ENCODE data around the gene NUP214.

The NUP214 gene

GRCh38 chr9:131282688-131283422 lies 157.5 kb downstream of the NUP214 start:
- CTCF ChIA-PET, result no interaction called here
- TF ChIP-seq FOXM1 (IDR thresholded peaks at IDR 0.05; ENCODE audit: borderline replicate concordance) (no peak), L3MBTL2 (conservative IDR thresholded peaks at IDR 0.05) (no peak), PKNOX1 (IDR thresholded peaks at IDR 0.05) (no peak), SUZ12 (IDR thresholded peaks at IDR 0.05) (no peak), NFRKB (IDR thresholded peaks at IDR 0.05) (no peak), CTBP1 (IDR thresholded peaks at IDR 0.05; ENCODE audit: borderline replicate concordance) (no peak), FOXK2 (IDR thresholded peaks at IDR 0.05) (no peak), SP1 (IDR thresholded peaks at IDR 0.05) (no peak), TARDBP (IDR thresholded peaks at IDR 0.05) (no peak)
- POLR2A ChIA-PET, result no interaction called here
- DNase-seq (ENCODE audit: extremely low spot score), result peak; percentile 48
